BJ (cell line): ENCODE measurements around the gene CCBE1. TPM values are rescaled to one million over a fixed set of nuclear protein-coding genes. Genes with fewer than 3 reads are reported as not detected.

Experiments used
- CTCF ChIA-PET: fragments of 350-600 bp; formaldehyde crosslinking; extraction: SDS; loops from one replicate; lab custom pipeline; 2021; ENCODE audit warnings: antibody characterized with exemption, inconsistent platforms; lab: Yijun Ruan, JAX
- POLR2A ChIA-PET: fragments of 300-600 bp; sonication (Branson Sonifier 250); formaldehyde crosslinking; extraction: SDS; loops from one replicate; lab custom pipeline; 2021; ENCODE audit warnings: antibody characterized with exemption; lab: Charles Lee
- DNase-seq: peaks from one replicate; pipeline ENCODE4 v3.0.0-alpha.2; 2011; ENCODE audit warnings: low read depth
- H3K27me3 ChIP-seq: 2 replicates; pipeline ENCODE4 v1.6.0; 2011; ENCODE audit warnings: low read length; ENCODE audit not compliant: control insufficient read depth, insufficient read depth
- H3K36me3 ChIP-seq: 2 replicates; pipeline ENCODE4 v1.5.1; 2011; ENCODE audit warnings: low read length; ENCODE audit not compliant: control insufficient read depth, insufficient read depth
- H3K4me3 ChIP-seq: 2 replicates; pipeline ENCODE4 v1.5.1; 2011; ENCODE audit warnings: low read depth, mild to moderate bottlenecking, control low read depth, low read length
- CTCF ChIP-seq: IDR thresholded peaks from 2 replicates; pipeline ENCODE4 v1.5.1; 2011; ENCODE audit warnings: low read depth, mild to moderate bottlenecking, control low read depth, inconsistent platforms, low read length, moderate library complexity; ENCODE audit not compliant: insufficient read depth
- polyA plus RNA-seq: library from polyadenylated mRNA; depleted of rRNA; stranded (reverse); fragments of >200 nt; gene quantifications from 2 replicates; pipeline ENCODE4 v1.2.3, GENCODE V29; 2011

Gene CCBE1
- polyA plus RNA-seq, 1 experiment = 51.2 TPM

DNA sequence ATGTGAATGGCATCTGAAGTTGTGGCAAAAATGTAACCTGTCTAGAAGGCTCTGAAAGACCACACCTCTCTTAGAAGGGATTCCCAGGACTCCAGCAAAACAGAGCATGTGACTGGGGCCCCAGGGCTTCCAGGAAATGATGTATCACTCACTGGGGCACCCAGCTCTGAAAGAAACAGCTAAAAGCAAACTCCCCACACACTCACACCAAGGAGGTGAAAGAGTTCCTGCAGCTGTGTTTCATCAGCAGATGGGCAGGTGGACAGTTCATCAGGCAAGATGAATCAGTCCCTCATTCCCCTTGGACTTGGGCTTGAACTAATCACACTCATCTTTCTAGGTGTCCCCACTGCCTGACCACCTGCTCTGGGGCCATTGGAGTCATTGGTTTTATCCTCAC, 76.2 kb downstream of the CCBE1 start:
- no peak for TF ChIP-seq CTCF
- no peak for DNase-seq
- Histone ChIP-seq H3K36me3 (no peaks in the 10 kb centered on the region), H3K27me3 (no peaks in the 10 kb centered on the region), H3K4me3 (no peak overlapping the region)
- POLR2A ChIA-PET = interaction anchor here (0.7 kb wide), 1 partner anchor 13 kb away, joined by 4 read pairs; no protein-coding TSS in a partner anchor
- CTCF ChIA-PET = interaction anchor here (0.9 to 3.2 kb wide), 4 partner anchors 10 to 202 kb away, joined by 4 to 11 read pairs (median 7); partner anchors contain the start of gene CCBE1

GRCh38 chr18:59620381-59620780, 76.8 kb downstream of the CCBE1 start:
- ChIA-PET CTCF (interaction anchor here (0.5 to 3.2 kb wide), 6 partner anchors 11 to 203 kb away, joined by 3 to 11 read pairs (median 4); partner anchors contain the start of gene CCBE1), POLR2A (no interaction called here)
- no peak for DNase-seq
- Histone ChIP-seq H3K4me3 (no peak overlapping the region), H3K27me3 (no peaks in the 10 kb centered on the region), H3K36me3 (no peaks in the 10 kb centered on the region)
- no peak for TF ChIP-seq CTCF

DNA sequence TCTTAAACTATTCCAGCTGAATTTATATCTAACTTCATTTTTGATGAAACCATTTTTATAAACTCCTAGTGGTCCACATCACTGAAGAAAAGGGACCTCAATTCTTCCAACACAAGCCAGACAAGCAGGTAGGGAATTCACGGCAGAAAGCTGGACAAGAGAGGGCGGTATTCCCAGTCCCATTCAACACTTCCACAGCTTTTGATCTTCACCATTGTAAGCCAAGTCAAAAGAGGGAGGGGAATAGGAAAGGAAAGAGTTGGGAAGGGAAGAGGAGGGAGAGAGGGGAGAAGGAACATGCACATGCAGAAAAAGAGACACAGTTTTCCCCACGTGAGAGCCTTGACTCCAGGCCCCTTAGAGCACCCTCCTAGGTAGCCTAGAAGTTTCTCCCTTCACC, 77.4 kb downstream of the CCBE1 start:
- CTCF ChIA-PET = interaction anchor here (0.5 to 3.2 kb wide), 5 partner anchors 12 to 203 kb away, joined by 3 to 11 read pairs (median 4); partner anchors contain the start of gene CCBE1

GRCh38 chr18:59617468-59617932, 79.7 kb downstream of the CCBE1 start:
- Histone ChIP-seq H3K4me3 (no peak overlapping the region), H3K27me3 (no peaks in the 10 kb centered on the region), H3K36me3 (no peaks in the 10 kb centered on the region)
- POLR2A ChIA-PET = no interaction called here
- CTCF ChIA-PET = interaction anchor here (0.7 to 2.0 kb wide), 4 partner anchors 11 to 1471 kb away, joined by 3 to 10 read pairs (median 5); partner anchors contain the start of gene CCBE1
- no peak for DNase-seq
- TF ChIP-seq CTCF = no peak

More for the DNA sequence above, 77.4 kb downstream of the CCBE1 start:
- POLR2A ChIA-PET = no interaction called here
- no peaks in the 10 kb centered on the region for H3K36me3 ChIP-seq
- no peak for TF ChIP-seq CTCF
- no peaks in the 10 kb centered on the region for H3K27me3 ChIP-seq
- no peak overlapping the region for H3K4me3 ChIP-seq
- DNase-seq = no peak

- TF ChIP-seq CTCF = no peak
- POLR2A ChIA-PET = no interaction called here
- Histone ChIP-seq H3K36me3 (no peaks in the 10 kb centered on the region), H3K4me3 (no peak overlapping the region), H3K27me3 (no peaks in the 10 kb centered on the region)
- CTCF ChIA-PET = interaction anchor here (1.6 to 2.0 kb wide), 2 partner anchors 16 to 80 kb away, joined by 7 to 10 read pairs; partner anchors contain the start of gene CCBE1
- no peak for DNase-seq
These were observed 80.7 kb downstream of the CCBE1 start for GRCh38 chr18:59616501-59616900.
